ENCODE results near the gene GIMAP7.

DNA sequence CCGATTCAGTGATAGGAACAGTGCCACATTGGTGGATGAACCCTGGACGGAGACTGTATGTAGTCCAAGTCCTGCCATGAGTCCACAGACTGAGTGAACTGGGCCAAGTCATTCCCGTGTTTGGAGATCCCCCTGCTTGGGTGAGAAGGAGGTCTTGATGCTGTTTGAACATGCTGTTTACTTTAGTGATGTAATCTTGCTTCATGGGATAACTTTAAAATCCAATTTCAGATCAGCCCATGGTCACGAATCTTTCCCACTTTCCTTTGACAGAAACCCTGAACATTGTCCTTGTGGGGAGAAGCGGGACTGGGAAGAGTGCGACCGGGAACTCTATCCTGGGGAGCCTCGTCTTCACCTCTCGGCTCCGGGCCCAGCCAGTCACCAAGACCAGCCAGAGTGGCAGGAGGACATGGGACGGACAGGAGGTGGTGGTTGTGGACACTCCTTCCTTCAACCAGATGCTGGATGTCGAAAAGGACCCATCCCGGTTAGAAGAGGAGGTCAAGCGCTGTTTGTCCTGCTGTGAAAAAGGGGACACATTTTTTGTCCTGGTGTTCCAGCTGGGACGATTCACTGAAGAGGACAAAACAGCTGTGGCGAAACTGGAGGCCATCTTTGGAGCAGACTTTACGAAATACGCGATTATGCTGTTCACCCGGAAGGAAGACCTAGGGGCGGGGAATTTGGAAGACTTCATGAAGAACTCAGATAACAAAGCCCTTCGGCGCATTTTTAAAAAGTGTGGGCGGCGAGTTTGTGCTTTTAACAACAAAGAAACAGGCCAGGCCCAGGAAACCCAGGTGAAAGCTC, 37.6 kb upstream of the GIMAP7 start:
- TF ChIP-seq, protein P1, sequence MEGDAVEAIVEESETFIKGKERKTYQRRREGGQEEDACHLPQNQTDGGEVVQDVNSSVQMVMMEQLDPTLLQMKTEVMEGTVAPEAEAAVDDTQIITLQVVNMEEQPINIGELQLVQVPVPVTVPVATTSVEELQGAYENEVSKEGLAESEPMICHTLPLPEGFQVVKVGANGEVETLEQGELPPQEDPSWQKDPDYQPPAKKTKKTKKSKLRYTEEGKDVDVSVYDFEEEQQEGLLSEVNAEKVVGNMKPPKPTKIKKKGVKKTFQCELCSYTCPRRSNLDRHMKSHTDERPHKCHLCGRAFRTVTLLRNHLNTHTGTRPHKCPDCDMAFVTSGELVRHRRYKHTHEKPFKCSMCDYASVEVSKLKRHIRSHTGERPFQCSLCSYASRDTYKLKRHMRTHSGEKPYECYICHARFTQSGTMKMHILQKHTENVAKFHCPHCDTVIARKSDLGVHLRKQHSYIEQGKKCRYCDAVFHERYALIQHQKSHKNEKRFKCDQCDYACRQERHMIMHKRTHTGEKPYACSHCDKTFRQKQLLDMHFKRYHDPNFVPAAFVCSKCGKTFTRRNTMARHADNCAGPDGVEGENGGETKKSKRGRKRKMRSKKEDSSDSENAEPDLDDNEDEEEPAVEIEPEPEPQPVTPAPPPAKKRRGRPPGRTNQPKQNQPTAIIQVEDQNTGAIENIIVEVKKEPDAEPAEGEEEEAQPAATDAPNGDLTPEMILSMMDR (IDR thresholded peaks at IDR 0.05): no peak
- TF ChIP-seq POLR2A (IDR thresholded peaks at IDR 0.05): no peak
- TF ChIP-seq POLR2AphosphoS5 (IDR thresholded peaks at IDR 0.05): no peak

All from breast epithelium (tissue), 3 donors.